ENCODE measurements around the gene TEAD2.
"Not testable (repeated sequence)": the region's sequence is repeated elsewhere in the genome, so short reads cannot be mapped to it uniquely, and the experiment has no call there.

Gene TEAD2

DNA sequence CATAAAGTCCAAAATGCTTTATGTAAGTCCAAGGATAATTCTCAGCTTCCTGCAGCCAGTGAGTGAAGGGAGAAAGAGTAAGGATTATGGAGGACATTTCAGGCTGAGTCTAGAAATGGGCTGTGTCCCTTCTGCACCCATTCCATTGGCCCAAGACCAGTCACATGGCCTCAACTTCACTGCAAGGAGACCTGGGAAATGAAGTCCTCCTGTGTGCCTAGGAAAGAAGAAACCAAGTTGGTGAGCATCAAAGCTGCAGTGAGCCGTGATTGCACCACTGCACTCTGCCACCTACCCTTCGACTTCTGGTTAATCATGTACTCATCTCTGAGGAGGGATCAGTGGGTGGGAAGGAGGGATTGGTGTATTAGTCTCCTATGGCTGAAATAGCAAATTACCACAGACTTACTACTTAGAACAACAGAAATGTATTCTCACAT is 30.6 kb downstream of the TEAD2 start:
- DNase-seq (ENCODE audit: low read depth) = no peak

- not testable (repeated sequence) for DNase-seq (ENCODE audit: low read depth)
Observed at GRCh38 chr19:49331187-49331586, 31.0 kb downstream of the TEAD2 start.

- DNase-seq (ENCODE audit: low read depth) = no peak
Observed at GRCh38 chr19:49328741-49329140, 33.5 kb downstream of the TEAD2 start.

- DNase-seq (ENCODE audit: low read depth) = no peak
Observed at GRCh38 chr19:49327878-49328544, 34.2 kb downstream of the TEAD2 start.

DNA sequence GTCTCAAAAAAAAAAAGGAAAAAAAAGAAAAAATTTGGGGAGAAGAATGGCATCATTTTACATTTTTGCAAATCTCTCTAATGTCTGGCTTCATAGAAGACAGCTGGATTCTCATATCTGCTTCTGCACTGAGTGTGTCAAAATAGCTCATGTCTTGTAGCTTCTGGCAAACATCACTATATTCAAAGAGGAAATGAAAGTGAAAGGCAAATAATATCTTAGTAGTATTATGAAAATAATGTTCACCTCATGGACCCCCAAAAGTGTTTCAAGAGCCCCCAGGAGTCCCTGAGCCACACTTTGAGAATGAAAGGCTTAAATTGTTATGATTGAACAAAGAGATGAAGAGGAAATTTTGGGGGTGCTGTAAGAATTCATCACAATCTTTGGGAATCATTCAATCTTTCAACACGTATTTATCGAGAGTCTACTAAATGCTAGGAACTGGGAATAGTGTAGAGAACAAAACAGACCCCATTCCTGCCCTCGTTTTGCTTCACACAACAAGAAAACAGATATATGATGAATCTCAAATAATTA is 36.0 kb downstream of the TEAD2 start:
- DNase-seq (ENCODE audit: low read depth) = no peak

- not testable (repeated sequence) for DNase-seq (ENCODE audit: low read depth)
Observed at GRCh38 chr19:49325756-49326155, 36.5 kb downstream of the TEAD2 start.

DNA sequence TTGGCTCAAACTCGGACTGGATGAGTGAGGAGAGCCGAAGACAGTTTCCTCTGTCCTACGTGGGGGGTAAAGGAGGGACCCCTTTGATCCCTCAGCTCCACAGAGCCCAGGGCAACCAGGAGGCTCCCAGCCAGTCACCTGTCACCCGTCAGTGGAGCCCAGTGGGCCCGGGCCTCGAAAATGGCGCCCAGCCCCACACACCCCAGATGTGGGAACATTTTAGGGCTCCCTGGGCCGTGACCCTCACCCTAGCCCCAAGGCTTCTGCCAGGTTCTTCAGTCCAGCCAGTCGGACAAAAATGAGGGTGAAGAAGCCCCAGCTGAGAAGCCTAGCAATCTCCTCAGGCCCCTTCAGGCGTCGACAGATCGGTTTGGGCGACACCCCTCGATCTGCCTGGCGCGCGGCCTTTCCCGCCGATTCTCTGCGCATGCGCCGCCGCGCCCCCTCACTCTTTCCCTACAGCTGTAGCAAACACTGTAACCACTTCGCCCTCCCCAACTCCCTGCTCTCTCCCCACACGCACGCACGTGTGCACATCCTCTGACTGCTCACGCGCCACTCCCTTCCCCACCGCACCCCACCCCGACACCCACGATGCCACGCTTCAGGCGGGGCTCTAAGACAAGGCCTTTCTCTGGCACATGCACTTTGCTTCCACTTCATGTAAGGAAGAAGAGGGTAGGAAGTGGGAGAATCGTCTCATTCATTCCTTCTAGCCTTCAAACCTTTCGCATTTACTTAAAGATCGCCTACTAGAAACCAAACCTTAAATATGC is 37.2 kb downstream of the TEAD2 start, which contains the start of gene SLC6A16:
Gene SLC6A16 (minus strand): TSS at position 391 of the 776 bp plus-strand sequence. CDS start 13,844 bp downstream, outside the sequence.
- no peak for DNase-seq (ENCODE audit: low read depth)

DNA sequence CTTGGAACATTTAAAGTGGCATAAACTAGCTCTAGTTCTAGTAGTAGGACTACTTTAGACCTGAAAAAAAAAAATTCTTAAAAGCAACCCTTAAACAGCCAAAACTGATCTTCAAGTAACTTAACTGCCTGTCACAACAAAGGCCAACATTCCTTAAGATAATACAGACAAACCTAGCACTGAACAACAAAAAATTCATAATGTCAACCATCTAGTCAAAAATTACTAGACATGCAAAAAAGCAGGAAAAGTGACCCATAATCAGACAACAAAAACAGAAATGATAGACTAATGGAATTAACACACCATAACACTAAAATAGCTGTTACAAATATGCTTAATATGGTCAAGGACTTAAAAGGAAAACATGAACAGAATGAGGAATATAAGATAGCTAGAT is 43.9 kb downstream of the TEAD2 start:
- no peak for DNase-seq (ENCODE audit: low read depth)

- no peak for DNase-seq (ENCODE audit: low read depth)
Observed at GRCh38 chr19:49316284-49316683, 45.9 kb downstream of the TEAD2 start.

DNA sequence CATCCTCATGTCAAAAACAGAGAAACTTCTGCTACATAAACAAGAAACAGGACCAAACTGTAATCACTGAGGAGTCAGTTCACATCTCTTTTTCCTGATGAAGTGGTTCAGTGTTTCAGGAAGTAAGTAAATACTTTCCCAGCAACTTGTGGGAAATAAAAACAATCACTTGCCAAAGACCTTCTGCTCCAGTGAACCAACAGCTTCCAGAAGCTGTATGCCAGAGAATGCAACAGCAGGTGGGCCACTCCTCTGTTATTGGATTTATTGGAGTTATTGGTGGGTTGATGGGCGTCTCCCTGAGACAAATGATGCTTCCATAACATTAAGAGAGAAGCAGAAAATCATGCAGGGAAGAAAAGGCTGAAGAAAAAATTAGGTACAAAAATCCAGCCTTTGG is 47.1 kb downstream of the TEAD2 start:
- DNase-seq (ENCODE audit: low read depth) = no peak

GRCh38 chr19:49309087-49309486 is 53.1 kb downstream of the TEAD2 start:
- DNase-seq (ENCODE audit: low read depth) = no peak

DNA sequence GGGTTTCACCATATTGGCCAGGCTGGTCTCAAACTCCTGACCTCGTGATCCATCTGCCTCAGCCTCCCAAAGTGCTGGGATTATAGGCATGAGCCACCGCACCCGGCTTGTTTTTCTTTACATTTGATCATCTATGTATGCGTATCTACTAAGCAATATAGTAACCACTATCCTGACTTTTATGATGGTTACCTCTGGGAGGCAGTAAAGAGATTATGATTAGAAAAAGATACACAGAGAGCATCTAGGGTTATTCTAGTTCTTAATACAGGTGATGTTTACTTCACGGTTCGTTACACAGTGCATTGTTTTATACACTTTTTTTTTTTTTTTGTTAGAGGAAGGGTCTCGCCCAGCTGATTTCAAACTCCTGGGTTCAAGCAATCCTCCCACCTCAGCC is 55.5 kb downstream of the TEAD2 start:
- DNase-seq (ENCODE audit: low read depth) = not testable (repeated sequence)

GRCh38 chr19:49301866-49302252 is 60.4 kb downstream of the TEAD2 start:
- no peak for DNase-seq (ENCODE audit: low read depth)

GRCh38 chr19:49301165-49301865 is 60.9 kb downstream of the TEAD2 start:
- DNase-seq (ENCODE audit: low read depth) = peak; percentile 76

GRCh38 chr19:49298653-49299052 is 63.6 kb downstream of the TEAD2 start:
- not testable (repeated sequence) for DNase-seq (ENCODE audit: low read depth)

- no peak for DNase-seq (ENCODE audit: low read depth)
Observed at GRCh38 chr19:49297403-49297802, 64.8 kb downstream of the TEAD2 start.

GRCh38 chr19:49295208-49295880 is 66.9 kb downstream of the TEAD2 start:
- DNase-seq (ENCODE audit: low read depth) = no peak

DNA sequence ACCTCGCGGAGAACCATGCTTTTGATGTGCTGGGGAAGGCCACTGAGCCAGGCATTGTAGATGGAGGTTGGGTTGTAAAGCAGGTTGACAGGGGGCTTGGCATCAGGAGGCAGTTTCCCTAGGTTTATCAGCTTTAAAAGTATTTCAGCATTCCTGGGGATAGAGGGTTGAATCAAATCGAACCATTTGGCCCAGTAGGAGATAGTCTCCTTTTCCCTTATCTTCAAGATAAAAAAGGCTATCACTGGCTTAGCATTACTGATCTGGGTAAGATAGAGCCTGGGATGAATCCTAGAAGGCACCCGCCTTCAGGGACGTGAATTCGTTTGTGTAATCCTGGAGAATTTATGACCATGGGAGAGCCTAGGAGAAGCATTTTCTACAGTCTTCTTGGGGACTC is 67.8 kb downstream of the TEAD2 start:
- no peak for DNase-seq (ENCODE audit: low read depth)
